Measurements from ENCODE around the gene TRUB1.

DNA sequence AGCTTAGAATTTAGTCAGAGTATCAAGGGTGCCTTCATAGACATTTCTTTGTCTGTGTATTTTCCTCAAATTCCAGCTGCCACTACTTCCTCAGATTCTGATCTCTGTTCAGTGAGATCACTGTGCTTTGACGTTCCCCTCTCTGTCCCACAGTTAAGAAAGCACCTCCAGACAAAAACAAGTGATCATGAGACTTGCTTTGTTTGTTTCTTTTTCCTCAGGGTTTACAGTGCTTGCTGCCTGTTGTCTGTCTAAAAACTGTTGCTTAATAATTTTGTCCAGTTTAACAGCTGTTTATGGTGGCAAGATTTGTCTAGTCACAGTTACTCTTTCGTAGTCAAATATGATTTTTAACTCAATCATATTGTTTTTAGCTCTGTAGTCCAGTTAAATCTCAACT lies 29.1 kb downstream of the TRUB1 start:
- TF ChIP-seq, protein P1, sequence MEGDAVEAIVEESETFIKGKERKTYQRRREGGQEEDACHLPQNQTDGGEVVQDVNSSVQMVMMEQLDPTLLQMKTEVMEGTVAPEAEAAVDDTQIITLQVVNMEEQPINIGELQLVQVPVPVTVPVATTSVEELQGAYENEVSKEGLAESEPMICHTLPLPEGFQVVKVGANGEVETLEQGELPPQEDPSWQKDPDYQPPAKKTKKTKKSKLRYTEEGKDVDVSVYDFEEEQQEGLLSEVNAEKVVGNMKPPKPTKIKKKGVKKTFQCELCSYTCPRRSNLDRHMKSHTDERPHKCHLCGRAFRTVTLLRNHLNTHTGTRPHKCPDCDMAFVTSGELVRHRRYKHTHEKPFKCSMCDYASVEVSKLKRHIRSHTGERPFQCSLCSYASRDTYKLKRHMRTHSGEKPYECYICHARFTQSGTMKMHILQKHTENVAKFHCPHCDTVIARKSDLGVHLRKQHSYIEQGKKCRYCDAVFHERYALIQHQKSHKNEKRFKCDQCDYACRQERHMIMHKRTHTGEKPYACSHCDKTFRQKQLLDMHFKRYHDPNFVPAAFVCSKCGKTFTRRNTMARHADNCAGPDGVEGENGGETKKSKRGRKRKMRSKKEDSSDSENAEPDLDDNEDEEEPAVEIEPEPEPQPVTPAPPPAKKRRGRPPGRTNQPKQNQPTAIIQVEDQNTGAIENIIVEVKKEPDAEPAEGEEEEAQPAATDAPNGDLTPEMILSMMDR (conservative IDR thresholded peaks at IDR 0.05 in 1 of 2, IDR thresholded peaks at IDR 0.05 in 1 of 2; ENCODE audit: low read depth in 1 of 2, low read length in 2 of 2) = no peak
- TF ChIP-seq EZH2 (IDR thresholded peaks at IDR 0.05; ENCODE audit: low read length, missing control alignments) = no peak
